Right hindlimb (tissue), 1 donor: ENCODE measurements around the gene KLHL30.

Source experiments
- DNase-seq: peaks from one replicate; pipeline ENCODE4 v3.0.0-alpha.2; 2018

The KLHL30 gene

DNA sequence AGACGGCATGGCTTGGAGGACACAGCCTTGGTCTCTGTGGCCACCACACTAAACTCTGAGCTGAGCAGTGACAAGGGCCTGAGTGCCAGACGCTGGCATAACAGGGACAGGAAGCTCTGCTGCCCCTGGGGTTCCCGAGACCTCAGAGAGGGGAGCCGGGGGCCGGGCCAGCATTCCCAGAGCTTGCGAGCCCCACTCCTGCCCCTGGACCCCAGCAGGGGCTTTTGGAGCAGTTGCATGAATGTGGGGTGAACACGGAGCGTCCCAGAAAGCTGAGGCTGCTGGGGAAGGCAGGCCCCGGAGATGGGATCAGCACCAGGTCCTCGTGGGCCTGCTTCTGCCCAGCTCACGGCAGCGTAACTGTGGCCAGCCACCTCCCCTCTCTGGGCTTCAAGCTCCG, 12.7 kb downstream of the KLHL30 start:
- DNase-seq = no peak

DNA sequence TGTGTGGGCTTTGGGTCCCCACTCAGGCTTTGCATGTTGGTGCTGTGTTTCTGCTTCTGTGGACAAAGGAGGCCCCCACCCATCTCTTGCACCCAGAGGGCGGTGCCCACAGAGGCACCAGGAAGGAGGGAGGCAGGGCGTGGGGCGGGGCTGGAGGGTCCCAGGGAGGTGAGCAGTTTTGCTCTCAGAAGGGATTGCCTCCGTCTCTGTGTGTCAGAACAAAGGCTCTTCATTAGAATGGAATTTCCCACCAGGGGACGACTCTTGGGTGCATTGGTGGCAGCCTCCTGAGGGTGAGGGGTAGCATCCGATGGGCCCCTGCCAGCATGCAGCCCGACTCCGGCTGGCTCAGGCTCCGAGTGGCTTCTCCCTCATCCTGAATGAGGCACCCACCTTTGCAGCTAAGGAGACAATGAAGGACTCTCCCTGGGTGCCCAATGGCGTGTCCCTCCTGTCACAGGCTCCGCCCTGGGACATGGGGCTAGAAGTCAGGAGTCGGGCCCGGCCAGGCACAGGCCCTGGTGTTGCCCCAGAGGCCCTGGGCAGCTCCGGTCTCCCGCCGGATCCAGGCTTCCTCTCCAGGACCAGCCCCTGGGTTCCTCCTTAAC, 13.3 kb downstream of the KLHL30 start:
- DNase-seq = no peak

DNA sequence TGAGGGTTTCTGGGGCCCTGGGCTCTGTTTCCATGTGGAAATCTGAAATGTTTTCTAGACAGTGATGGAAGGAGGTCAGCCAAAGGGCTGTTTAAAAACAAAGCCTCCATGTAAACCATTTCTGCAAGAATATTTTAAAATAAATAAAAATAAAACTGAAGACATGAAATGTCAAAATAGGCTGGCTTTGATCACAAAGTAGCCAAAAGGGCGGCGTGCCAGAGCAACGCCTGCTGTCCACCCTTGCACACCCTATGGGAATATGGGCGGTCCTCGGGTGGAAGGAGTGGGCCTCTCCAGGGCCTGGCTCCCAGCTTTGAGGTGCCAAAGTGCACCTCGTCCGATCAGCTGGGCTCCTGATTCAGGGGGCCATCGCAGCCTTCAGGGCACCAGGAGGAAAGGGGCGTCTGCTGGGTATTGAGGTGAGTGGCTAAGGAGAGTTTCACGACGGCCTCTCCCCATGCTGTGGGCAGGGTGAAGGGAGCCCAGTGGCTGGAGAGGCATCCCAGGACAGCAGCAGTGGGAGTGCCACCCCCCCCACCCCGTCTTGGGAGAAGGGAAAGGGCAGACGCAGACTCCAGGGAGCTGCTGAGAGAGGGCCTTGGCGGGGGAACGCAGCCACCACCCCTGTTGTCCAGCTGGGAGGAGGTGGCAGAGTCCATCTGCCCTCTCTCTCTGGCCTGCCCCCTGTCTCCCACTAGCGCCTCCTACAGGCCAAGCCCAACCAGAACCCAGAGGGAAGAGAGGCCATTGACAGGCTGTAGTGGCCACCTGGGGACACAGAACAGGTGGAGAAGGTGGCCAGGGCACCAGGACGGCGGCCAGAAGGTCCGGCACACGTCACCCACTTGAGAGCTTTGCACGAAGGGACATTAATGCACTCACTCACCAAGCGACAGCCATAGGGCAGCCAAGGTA, 14.6 kb downstream of the KLHL30 start:
- DNase-seq = no peak

DNA sequence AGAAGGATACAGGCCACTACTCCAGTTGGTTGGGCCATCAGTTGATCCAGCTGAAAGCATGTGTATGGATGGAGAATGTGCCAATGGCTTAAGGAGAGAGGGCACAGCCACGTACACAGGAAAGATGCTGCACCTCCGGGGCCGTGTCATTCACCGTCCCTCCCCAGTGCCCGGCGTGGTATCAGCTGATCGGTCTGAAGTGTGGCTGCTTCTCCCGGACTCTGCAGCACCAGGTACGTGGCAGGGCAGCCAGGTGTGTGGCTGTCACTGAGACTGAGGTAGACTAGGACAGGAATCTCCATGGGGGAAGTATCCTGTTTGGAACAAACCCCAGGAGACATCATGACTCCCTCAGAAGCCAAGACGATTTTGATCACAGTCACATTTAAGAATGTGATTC, 16.1 kb downstream of the KLHL30 start:
- no peak for DNase-seq

DNA sequence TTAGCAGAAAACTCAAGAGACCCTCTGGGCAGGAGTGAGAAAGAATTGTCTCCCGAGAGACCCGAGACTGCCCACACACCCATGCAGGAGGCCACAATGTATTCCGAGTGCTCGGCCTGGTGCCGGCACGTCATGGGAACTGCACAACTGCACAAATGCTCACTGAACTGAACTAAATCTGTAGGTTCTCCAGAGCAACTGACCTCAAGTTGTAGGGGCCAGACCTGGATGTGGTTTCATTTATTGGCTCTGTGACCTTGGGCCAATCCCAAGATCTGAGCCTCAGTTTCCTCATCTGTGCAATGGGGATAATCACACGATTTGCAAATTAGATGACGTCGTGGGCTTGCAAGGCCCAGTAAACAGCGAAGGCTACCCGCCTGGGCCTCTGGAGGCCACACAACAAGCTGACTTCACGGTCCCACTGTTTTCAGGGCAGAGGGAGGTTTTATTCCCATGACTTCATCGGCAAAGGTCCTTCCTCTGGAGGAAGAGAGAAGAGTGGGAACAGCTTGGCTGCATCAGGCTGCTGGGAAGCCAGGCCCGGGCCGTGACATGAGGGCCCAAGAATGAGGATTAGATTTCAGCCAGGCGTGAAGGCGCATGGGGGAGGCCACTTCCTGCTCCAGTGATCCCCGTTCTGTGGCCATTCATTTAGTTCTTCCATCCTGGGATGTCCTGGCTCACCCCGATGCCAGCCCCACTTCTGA, 16.7 kb downstream of the KLHL30 start:
- DNase-seq = peak; percentile 72

DNA sequence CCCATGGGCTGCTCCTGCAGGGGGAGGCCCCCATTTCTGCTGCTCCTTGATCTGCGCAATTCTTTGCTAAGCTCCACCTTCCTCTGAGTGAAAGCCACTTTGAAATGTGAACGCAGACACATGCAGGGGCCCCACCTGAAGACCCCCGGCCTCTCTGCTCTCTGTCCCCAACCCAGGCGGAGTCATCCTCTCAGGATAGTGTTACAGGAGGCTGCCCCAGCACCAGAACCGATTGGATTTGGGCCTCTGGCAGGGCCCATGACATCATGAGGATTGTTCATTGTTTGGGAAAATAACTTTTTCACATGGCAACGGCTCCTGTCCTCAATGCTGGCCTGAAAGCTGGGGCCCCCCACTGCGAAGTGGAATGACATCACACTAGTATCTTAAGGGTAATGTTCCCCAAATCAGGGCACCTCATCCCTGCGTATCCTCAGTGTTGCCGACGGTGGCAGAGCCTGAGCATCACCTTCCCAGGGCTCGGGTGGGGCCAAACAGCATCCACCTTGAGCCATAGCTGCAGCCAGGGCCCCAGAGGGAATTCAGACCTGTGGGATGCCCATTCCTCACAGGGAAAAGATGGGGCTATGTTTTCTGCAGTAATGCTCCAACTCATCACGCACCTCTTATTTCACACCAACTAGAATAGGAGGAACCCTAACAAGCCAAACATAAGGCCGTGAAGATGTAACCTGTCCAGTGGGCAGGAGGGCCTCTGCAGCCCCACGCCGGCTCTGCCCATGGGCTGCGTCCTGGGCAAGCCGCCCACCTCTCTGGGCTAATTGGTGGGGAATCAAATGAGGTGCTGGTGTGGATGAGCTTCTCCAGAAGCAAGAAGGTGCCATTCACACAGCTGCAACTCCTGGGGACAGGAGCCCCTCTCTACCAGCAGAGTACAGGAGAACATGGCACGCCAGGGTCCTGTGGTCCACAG, 17.6 kb downstream of the KLHL30 start:
- DNase-seq = peak; percentile 22

DNA sequence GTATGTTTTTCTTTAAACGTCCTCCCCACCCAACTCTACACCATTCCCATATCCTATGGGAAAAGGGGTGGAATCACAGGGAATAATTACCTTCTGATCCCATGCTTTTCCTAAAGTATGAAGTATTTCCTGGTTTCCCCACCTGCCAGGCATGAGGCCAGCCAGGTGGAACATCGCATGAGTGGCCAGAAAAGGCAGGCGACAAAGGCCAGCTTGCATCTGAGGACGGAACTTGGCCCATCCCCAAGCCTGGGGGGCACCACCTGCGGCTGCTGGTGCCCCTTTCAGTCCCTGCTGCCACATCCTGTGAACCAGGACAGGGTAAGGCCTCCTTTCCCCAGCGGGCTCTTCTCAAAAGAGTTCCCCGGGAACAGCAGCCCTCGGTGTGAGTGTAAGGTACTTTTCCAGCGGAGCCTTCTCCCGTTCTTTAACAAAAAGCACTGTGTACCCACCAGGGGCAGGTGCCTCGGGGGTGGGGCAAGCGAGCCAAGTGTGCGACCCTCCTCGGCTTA, 19.1 kb downstream of the KLHL30 start:
- peak; percentile 17 for DNase-seq

DNA sequence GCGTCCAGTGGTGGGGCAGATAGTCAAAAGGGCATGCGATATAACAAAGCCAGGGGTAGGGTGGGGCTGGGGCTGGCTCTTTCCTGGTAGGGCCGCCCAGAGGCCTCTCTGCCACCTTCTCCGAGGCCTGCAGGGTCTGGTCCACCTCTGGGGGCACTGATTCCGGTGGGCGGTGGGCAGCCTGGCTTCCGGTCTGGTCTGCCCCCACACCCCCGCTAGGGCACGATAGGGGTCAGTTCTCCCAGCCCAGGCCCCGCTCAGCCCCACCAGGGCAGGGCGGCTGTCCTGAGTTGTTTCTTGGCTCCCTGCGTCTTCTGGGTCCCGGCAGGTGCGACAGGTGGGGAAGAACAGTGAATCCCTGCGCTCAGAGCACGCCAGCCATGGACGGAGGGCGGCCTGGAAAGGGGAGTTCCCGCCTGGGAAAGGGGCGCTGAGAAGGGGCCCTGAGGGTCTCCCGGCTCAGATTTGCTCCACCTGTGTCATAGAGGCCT, 19.6 kb downstream of the KLHL30 start:
- no peak for DNase-seq

DNA sequence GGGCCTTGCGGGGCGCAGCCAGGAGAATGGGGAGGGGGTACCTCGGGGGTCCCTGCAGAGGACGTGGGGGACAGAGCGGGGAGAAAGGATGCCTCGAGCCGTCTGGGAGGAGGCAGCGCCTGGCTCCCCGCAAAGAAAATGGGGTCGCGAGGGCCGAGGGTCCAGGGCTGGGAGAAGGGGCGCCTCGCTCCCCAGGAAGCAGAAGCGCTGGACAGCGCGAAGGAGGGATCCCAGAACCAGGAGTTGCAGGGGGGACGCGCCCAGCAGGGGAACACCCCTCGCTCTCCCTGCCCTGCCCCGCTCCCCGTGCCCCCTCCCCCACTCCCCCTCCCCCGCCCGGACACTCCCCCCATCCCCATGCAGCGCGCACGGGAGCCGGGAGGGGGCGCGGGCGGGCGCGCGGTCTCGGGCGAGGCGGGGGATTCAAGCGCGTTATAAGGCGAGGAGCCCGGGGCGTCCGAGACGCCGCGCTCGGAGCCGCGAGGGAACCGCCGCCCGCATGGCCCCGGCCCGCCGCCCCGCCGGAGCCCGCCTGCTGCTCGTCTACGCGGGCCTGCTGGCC, 20.1 kb downstream of the KLHL30 start, which contains the start of gene ERFE:
TSS of gene ERFE (plus strand) at position 462 of the 562 bp plus-strand sequence. CDS start at position 500, 38 bp downstream.
- peak; percentile 56 for DNase-seq

DNA sequence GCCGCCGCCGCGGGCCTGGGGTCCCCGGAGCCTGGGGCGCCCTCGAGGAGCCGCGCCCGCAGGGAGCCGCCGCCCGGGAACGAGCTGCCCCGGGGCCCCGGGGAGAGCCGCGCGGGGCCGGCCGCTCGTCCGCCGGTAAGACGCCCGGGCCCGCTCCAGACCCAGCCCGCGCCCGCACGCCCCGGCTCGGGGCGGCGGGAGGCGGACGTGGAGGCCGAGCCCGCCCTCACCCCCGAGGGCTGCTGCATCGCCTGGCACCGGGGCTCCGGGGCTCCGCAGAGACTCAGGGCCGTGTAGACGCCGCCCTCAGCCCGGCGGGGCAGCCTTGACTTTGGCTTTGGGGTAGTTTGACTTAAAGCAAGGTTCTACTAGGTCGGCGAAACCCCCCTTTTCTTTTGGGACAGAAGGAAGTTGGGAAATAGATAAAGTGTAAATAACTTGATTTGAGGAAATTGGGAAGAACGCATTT, 20.6 kb downstream of the KLHL30 start:
- no peak for DNase-seq

DNA sequence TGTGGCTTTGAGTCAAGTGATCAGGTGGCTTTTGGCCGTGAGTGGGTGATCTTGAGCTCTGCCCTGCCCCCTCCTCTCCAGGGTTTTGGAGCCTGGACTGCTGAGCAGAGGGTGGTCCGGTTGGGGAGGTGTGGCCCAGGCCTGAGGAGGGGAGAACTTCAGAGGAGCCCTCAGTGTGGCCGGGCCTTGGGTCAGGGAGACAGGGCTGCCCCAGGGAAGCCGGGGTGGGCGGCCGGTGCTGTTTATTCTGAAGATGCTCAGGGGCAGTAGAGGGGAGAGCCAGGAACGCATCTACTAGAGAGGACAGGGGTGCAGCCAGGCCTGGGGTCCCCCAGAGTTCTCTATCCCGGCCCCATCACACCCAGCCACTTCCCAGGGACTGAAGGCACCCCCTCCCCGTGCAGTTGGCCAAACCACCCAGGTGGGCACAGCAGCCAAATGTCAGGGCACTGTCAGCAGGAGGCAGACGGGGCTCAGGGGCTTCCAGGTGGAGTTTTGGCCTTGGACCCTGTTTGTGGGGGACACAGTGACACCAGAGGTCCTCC, 21.3 kb downstream of the KLHL30 start:
- no peak for DNase-seq

DNA sequence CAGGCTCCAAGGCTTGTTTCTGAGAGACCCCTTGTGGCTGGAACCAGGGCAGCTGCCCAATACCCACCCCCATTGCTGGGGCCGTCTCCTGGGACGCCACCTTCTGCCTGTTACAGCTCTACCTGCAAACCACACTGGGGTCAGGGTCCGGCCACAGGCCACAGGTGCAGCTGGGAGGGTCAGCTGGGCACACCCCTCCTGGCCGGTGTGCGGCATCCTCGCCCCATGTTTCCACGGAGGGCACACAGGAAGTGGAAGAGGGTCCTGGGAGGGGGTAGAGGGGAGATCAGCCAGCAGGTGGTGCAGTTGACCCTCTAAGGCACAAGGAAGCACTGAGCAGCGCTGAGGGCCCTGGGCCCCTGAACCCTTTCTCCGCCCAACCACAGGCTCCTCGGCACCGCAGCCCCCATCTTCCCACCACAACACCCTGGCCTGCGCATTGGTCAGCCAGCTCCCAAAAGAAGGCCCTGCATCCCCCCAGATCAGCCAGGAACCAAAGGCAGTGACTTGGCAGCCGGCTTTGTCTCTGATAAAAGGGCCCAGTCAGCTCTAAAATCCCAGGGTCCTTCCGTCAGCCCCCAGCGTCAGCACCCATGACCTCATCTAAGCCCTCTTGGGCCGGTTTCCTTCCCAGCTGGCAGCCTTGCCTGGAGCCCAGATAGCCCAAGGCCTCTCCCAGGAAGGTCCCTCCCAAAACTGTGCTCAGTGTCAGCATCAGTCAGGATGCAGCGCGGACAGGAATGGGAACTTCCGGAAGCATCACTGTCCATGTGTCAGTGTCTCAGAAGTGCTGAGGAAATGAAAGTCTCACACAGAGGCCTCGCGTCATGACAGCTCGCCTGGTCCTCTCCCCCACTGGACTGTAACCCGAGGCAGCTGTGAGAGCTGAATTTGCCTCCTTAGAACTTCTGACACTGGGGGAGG, 22.0 kb downstream of the KLHL30 start:
- DNase-seq = peak; percentile 15

DNA sequence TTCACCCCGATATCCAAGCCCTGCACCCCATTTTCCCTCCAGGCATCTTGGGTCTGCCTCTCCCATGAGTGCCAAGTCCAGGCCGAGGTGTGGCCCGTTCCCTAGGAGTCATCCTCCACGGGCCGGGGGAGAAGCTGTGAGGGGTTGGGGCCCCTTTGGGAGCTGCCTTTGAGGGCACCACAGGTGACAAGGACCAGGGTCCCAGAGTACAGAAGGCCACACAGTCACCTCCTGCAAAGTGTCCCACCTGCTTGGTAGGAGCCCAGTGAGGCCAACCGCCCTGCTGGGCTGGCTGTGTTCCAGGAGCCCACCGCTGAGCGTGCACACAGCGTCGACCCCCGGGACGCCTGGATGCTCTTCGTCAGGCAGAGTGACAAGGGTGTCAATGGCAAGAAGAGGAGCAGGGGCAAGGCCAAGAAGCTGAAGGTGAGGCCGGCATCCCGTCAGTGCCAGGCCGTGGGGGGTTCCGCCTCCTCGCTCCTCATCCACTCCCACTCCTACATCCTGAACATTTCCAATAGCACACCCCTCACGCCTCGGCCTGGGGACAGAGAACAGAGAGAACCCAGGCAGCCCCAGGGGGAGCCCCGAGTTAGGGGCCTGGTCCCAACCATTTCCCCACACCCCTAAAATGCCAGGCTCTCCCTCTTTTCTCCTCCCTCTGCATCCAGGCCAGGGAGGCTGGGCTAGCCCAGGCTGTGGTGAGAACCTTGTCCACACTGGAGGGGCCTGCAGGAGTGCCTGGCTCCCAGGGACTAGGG, 23.0 kb downstream of the KLHL30 start:
- peak; percentile 11 for DNase-seq

DNA sequence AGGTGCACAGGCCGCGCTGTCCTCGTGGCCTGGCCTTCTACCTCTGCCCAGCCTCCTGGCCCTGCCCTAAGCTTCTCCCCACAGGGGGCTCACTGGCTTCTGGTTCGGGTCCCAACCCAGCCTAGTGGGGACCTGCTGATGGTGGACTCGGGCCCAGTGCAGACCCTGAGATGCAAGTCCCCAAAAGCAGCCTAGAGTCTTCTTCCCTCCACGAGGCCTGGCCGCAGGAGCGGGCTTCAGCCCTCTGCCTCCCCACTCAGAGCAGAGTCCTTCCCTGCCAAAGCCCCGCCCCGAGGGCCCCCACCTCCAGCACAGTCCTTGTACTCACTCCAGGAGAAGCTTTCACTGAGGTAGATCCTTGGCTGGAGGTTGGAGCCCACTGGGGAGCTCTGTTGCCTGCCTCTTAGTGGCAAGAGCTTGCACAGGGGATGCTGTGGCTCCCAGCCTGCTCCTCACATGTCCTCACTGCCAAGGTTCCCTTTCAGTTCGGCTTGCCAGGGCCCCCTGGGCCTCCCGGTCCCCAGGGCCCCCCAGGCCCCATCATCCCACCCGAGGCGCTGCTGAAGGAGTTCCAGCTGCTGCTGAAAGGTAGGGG, 23.9 kb downstream of the KLHL30 start:
- DNase-seq = peak; percentile 15

DNA sequence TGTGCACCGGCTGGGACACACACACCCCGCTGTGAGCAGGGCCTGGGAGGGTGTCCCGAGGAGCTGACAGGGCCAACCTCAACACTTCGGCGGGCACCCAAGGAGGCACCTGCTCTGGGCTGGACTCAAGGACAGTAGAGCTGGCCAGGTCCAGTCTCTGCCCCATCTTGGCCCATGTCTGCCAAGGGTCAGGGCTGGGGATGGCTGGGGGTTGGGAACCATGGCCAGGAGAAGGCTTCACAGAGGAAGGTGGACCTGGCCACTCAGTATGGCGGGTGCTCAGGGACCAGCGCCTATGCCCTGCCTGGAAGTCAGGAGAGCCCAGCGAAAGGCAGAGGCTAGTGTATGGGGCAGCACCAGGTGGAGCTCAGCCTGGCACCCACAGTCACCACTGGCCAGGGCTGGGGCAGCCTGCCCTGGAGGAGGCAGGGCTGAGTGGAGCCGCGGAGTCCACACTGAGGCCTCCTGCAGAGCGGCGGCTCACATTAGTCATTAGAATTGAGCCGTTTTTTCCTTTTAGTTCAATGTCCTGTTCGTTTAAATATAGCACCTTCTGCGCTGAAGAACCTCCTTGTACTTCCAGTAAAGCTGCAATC, 24.5 kb downstream of the KLHL30 start:
- DNase-seq = no peak

DNA sequence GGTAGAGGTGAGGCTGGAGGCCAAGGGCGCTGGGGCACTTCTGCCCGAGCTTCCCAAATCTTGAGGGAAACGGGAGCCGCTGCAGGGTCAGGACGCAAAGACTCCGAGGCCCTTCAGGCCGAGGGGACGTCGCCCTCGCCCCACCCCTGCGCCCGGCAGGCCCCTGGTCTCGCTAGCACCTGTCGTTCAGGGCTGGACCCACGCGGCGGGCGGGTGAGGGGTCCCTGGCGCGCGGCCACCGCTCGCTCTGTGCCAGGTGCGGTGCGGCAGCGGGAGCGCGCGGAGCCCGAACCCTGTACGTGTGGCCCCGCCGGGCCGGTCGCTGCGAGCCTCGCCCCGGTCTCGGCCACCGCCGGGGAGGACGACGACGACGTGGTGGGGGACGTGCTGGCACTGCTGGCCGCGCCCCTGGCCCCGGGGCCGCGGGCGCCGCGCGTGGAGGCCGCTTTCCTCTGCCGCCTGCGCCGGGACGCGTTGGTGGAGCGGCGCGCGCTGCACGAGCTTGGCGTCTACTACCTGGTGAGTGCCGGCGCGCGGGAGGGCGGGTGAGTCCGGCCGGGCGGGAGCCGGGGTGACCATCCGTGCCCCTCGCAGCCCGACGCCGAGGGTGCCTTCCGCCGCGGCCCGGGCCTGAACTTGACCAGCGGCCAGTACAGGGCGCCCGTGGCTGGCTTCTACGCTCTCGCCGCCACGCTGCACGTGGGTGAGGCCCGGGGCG, 25.2 kb downstream of the KLHL30 start:
- peak; percentile 24 for DNase-seq

DNA sequence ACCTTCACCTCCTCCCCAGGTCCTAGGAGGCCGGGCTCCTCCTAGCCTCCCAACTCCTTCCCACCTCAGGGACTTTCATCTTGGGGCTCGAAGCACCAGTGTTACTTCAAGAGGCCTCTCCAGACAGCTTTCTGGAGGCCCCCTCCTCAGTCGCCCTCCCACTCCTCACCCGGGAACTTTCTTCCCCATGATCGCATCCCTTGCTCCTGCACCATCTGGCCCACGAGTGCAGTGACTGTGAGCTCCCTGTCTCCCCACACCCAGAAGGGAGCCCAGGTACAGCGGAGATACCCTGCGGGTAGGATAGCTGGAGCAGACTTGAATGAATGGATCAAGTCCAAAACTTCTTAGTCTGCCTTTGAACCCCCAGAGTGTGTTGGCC, 26.4 kb downstream of the KLHL30 start:
- no peak for DNase-seq
